Cerebellar nuclear complex (tissue), 1 donor: ENCODE data around the gene RENBP.

ENCODE experiments used
- DNase-seq, 2 experiments: peaks; one replicate each; lab custom pipeline; 2025; lab: John Stamatoyannopoulos, UW

Gene RENBP

GRCh38 chrX:153919281-153919680, 25.2 kb downstream of the RENBP start:
- DNase-seq = no peak

GRCh38 chrX:153917869-153918268, 26.6 kb downstream of the RENBP start:
- DNase-seq = no peak

DNA sequence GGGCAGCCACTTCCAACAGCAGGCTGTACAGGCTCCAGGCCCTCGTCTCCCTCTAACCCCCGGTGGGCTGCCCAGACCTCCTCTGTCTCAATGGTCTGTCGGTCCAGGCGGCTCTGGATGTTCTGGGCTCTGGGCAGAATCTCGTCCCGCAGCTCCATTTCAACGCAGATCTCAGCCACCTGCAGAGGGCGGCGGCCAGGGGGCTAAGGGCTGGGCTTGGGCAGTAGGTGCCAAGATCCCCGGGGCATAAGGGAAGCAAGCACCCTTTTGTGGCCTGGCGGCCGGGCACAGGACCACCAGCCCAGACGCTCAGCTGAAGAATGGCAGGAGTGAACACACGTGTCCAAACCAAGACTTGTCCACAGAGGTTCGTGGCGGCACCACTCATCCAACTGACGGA, 30.7 kb downstream of the RENBP start:
- no peak for DNase-seq

GRCh38 chrX:153913211-153913610, 31.2 kb downstream of the RENBP start:
- DNase-seq = no peak

DNA sequence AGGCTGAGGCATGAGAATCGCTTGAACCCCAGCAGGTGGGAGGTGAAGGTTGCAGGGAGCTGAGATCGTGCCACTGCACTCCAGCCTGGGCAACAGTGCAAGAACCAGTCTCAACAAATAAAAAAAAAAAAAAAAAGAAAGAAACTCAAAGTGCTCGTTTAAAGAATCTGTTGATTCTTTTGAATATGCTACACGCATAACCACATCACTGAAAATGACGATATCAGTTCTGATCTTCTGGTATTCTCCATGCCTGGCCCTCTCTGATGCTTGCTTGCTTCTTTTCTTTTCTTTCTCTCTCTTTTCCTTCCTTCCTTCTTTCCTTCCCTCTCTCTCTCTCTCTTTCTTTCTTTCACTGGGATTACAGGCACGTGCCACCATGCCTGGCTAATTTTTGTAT, 32.6 kb downstream of the RENBP start:
- DNase-seq = no peak

DNA sequence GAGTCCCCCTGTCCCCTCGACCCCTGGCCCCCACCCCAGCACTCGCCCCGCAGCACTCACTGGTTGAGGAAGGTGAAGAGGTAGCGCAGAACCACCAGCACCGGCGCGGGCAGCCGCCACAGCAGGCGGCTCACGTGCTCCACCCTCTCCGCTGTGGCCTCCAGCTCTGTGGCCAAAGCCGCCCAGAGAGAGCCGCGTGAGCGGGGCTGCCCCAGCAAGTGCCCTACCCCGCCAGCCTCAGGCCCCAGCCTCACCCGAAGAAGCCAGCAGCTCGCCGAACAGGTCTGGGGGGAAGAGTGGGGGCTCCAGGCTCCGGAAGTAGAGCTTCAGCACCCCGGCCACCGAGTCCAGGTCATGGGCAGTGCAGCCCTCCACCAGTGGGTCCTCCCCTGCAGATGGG, 34.0 kb downstream of the RENBP start:
- DNase-seq = no peak

DNA sequence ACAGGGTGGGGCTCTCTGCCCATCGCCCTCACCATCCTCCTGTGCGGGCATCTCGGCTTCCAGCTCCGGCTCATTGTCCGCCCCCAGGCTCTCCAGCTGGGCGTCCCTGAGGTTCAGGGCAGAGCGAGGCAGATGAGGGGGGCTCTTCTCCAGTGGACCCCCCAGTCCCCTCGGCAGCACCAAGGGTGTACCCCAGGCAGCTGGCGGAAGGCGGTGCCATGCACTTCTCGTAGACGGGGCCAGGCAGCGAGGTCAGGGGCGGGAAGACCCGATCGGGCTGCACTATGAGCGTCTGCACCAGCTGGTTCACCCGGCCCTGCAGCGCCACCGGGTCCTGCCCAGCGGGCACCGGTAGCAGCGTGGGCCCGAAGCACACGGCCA, 34.5 kb downstream of the RENBP start:
- no peak for DNase-seq

- peak in 1 of 2 experiments; percentile 10 for DNase-seq
These were observed 35.1 kb downstream of the RENBP start for GRCh38 chrX:153909024-153909979.

DNA sequence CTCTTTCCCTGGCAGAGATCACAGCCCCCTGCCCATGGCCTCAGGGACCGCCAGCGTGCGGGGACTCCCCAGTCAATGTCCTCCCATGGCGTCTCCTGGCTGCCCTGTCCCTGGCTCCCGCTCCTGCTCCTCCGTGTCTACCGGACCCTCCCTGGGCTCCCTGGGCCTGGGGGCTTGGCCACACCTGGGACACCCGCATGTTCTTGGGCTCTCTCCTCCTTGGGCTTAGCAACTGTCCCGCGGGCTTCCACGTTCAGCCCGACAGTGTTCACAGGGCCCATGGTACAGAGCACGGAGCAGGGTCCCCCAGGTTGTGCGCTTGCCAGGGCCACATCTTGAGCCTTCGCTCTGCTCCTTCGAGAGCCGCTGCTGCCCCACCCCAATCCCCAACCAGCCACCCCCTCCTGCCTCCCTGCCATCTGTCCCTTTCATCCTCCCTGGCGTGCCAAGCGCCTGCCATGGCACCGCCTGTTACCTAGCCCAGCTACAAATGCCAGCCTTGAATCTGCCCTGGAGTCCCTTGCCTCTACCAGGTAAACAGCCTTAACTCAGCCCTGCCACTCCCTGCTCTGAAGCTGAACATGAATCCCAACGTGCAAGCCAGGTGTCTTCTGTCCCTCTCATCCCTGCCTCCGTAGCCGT, 36.1 kb downstream of the RENBP start:
- peak; percentile 6 to 8 for DNase-seq

DNA sequence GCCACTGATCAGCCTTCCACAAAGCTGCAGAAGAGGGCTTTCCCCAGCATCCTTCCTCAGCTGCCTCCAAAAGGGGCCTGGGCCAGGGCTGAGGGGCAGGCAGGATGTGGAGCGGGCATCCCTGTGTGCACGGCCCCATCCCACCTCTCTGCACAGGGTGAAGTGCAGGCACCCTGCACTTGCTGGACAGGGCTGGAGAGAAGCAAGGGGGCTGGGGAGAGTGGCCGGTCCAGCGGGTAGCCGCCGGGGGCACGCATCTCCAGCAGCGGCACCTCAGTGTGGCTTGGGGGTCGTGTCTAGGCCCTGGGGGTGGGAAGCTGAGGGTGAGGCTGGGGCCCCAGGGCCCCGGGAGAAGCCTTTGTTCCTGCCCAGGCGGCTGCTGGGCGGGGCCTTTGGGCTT, 37.0 kb downstream of the RENBP start:
- no peak for DNase-seq

DNA sequence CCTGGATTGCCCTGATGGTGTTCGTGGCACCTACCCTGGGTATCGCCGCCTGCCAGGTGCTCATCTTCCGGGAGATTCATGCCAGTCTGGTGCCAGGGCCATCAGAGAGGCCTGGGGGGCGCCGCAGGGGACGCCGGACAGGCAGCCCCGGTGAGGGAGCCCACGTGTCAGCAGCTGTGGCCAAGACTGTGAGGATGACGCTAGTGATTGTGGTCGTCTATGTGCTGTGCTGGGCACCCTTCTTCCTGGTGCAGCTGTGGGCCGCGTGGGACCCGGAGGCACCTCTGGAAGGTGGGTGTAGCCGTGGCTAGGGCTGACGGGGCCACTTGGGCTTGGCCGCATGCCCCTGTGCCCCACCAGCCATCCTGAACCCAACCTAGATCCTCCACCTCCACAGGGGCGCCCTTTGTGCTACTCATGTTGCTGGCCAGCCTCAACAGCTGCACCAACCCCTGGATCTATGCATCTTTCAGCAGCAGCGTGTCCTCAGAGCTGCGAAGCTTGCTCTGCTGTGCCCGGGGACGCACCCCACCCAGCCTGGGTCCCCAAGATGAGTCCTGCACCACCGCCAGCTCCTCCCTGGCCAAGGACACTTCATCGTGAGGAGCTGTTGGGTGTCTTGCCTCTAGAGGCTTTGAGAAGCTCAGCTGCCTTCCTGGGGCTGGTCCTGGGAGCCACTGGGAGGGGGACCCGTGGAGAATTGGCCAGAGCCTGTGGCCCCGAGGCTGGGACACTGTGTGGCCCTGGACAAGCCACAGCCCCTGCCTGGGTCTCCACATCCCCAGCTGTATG, 38.1 kb downstream of the RENBP start:
- no peak for DNase-seq

DNA sequence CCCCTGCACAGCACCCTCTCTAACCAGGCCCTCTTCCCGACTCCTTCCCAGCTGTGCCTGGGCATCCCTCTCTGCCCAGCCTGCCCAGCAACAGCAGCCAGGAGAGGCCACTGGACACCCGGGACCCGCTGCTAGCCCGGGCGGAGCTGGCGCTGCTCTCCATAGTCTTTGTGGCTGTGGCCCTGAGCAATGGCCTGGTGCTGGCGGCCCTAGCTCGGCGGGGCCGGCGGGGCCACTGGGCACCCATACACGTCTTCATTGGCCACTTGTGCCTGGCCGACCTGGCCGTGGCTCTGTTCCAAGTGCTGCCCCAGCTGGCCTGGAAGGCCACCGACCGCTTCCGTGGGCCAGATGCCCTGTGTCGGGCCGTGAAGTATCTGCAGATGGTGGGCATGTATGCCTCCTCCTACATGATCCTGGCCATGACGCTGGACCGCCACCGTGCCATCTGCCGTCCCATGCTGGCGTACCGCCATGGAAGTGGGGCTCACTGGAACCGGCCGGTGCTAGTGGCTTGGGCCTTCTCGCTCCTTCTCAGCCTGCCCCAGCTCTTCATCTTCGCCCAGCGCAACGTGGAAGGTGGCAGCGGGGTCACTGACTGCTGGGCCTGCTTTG, 38.9 kb downstream of the RENBP start:
- DNase-seq = peak in 1 of 2 experiments; percentile 23

GRCh38 chrX:153903991-153904957, 40.2 kb downstream of the RENBP start, which contains the start of gene AVPR2:
Gene AVPR2, plus strand, starts transcription at chrX:153904673. Its CDS starts 473 bp downstream, at chrX:153905146.
- no peak for DNase-seq

DNA sequence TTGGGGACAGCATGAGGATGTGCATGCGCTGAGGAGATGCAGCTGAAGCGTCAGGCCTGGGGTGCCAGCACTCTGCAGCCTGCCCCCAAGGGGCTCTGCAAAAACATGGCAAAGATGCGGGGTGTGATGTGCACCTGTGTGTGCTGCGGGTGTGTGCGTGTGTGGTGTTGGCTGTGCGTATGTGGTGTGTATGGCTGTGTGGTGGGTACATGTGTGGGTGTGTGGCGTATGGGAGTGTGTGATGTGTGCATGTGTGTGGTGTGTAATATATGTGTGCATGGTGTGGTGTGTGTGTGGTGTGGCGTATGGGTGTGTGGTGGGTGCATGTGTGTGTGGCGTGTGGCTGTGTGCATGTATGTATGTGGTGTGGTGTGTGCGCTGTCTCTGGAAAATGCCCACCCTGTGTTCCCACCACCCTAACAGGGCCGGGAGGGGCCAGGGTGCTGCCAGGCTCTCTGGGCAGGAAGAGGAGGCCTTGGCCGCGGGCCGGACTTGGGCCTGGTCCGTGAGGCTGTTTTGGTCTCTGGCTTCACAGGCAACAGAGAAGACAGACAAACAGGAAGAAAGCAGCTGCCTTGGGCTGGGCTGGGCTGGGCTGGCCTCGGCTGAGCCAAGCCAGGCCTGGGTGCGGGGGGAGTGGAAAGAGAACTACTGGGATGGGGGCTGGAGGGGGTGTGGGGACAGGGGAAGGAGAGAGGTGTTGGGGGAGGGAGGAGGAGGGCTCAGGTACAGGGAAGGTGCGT, 41.0 kb downstream of the RENBP start:
- no peak for DNase-seq

- no peak for DNase-seq
These were observed 42.1 kb downstream of the RENBP start for GRCh38 chrX:153902385-153902784.

- no peak for DNase-seq
These were observed 42.7 kb downstream of the RENBP start for GRCh38 chrX:153901753-153902140.

GRCh38 chrX:153900831-153901752, 43.4 kb downstream of the RENBP start:
- no peak for DNase-seq

DNA sequence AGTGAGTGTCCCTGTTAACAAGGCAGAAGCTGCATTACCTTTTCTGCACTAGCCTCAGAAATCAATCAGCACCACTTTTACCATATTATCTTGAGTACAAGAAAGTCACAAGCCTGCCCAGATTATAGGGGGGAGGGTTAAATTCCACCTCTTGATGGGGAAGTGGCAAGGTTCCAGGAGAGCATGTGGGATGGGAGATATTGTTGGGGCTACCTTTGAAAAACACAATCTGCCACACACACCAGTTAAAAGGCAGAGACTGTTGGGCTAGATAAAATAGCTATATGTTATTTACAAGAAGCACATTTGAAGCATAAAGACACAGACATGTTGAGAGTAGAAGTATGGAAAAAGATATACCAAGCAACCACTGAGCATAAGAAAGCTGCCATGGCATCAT, 46.5 kb downstream of the RENBP start:
- no peak for DNase-seq

DNA sequence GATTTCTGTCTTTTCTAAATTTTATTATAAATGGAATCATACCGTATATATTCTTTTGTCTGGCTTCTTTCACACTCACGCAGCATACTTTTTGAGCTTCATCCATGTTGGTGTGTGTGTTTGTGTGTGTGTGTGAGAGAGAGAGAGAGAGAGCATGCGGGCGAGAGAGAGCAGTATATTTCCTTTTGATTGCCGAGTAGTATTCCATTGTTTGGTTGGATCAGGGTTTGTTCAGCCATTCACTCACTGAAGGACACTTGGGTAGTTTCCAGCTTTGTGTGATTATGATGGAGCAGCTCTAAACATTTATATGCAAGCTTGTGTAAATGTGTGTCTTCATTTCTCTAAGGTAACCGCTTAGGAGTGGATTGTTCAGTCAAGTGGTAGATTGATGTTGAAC, 55.3 kb downstream of the RENBP start:
- DNase-seq = no peak
